Tibial nerve (tissue), 3 donors: ENCODE results near the gene TBC1D22A.

Source experiments
- POLR2A ChIP-seq, 2 donors: fragments of 450-650 bp; IDR thresholded peaks; one replicate each; pipeline ENCODE4 v1.6.1; 2017; ENCODE audit warnings: antibody characterized with exemption in 2 of 2, mild to moderate bottlenecking in 2 of 2, moderate library complexity in 2 of 2
- TF ChIP-seq, protein P1 (sequence below), 5 experiments: fragments of 200-600 bp in 3 of 5; fragments of 450-650 bp in 2 of 5; sonication (generic) in 3 of 5; IDR thresholded peaks; one replicate each; pipeline ENCODE4 v1.5.1; 2016 to 2019; ENCODE audit warnings: antibody characterized with exemption in 5 of 5, mild to moderate bottlenecking in 3 of 5, moderate library complexity in 2 of 5

DNA sequence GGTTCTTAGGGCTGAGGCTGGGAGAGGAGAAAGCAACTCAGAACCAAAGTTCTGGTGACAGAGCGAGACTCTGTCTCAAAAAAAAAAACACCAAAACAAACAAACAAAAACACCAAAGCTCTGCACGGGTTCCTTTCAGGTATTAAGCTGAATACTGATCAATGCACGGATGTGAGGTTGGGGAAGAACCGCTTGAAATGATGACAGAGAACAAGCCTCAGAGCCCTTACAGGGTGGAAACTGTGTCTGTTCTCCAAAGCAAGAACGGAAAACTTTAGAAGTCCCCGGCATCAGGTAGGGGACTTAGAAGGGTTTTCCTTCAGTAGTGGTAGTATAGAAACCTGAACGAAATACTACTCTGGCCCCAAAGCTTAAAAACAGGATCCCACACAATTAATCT is 260.0 kb downstream of the TBC1D22A start:
- TF ChIP-seq, protein P1, sequence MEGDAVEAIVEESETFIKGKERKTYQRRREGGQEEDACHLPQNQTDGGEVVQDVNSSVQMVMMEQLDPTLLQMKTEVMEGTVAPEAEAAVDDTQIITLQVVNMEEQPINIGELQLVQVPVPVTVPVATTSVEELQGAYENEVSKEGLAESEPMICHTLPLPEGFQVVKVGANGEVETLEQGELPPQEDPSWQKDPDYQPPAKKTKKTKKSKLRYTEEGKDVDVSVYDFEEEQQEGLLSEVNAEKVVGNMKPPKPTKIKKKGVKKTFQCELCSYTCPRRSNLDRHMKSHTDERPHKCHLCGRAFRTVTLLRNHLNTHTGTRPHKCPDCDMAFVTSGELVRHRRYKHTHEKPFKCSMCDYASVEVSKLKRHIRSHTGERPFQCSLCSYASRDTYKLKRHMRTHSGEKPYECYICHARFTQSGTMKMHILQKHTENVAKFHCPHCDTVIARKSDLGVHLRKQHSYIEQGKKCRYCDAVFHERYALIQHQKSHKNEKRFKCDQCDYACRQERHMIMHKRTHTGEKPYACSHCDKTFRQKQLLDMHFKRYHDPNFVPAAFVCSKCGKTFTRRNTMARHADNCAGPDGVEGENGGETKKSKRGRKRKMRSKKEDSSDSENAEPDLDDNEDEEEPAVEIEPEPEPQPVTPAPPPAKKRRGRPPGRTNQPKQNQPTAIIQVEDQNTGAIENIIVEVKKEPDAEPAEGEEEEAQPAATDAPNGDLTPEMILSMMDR (IDR thresholded peaks at IDR 0.05): no peak
- no peak for TF ChIP-seq POLR2A (IDR thresholded peaks at IDR 0.05)
